ENCODE data around the gene DPYSL4.
A peak's percentile ranks its signal among the peaks of the same experiment; 100 is the strongest.

DPYSL4 gene

GRCh38 chr10:132182591-132182990 lies 4.2 kb upstream of the DPYSL4 start:
- Mint-ChIP-seq H3K9me3 (no peaks in the 10 kb centered on the region), H3K36me3 (ENCODE audit: insufficient read depth) (peaks cover 1% of the 10 kb centered on the region), H3K27me3 (peaks cover 35 to 50% of the 10 kb centered on the region in 2 donors), H3K4me1 (ENCODE audit: low read depth in 2 of 2) (peaks cover 0 to 3% of the 10 kb centered on the region in 2 donors), H3K4me3 (no peak overlapping the region), H3K27ac (no peak overlapping the region)
- ATAC-seq (replicated peaks) (no peak), DNase-seq (no peak)

DNA sequence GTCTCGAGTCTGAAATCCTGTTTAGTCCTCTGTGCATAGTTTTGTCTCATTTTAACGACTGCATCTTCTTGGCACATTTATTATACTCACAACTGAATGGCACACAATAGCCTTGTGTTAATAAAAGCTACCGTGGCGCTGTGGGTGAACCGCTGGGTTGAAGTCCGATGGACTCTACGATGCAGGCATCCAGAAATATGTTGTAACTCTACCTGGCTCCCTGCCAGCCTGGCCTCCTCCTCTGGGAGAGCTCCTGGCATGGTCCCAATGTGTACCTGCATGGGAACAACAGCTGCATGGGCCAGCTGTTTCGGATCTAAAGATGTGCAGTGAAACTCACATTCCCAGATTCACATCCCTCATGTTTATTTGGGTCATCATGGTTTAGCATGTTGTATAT lies 3.7 kb upstream of the DPYSL4 start:
- Mint-ChIP-seq H3K4me1 (ENCODE audit: low read depth in 2 of 2) (peaks cover 0 to 4% of the 10 kb centered on the region in 2 donors), H3K9me3 (no peaks in the 10 kb centered on the region), H3K36me3 (ENCODE audit: insufficient read depth) (peaks cover 6% of the 10 kb centered on the region), H3K4me3 (no peak overlapping the region), H3K27me3 (peaks cover 34 to 50% of the 10 kb centered on the region in 2 donors), H3K27ac (no peak overlapping the region)
- ATAC-seq (replicated peaks) = no peak
- DNase-seq = no peak

DNA sequence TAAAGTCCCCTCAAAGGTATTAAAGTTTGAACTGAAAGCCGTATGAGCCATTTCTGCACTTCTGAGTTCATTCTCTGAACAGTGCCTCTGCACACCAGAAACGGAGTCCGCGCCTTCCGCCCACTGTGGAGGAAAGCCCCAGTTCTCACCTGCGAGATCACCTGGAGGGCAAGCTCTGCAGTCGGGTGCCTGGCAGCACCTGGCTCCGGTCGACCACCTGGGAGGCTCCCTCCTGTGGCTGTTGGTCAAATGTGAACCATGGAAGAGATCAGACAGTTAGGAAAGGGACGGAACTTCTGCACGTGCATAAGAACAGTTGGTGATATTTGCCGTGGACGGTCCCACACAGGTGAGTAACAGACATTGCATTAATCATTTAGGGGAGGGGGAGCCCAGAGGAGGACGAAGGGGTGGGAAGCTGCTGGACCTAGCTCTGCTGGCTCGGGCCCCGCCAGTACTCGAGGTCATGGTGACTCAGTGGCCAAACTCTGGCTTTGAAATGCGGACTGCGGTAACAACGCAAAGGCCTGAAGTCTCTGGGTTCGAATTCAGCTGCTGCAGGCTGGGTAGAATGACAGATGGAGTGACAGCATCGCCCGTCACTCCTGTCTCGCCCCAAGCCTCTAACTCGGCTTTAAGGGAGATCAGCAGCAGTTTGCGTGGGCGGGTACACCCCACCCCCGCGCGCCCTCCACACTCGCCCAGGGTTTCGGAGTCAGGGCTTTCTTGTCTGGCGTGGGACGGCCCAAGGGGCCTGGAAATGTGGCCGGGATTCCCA lies 1.7 kb upstream of the DPYSL4 start:
- ATAC-seq (replicated peaks) (no peak), DNase-seq (no peak)
- Mint-ChIP-seq H3K4me1 (ENCODE audit: low read depth in 2 of 2) (peaks cover 0 to 4% of the 10 kb centered on the region in 2 donors), H3K27ac (no peak overlapping the region), H3K4me3 (peak overlapping the region in 1 of 2 donors; percentile 54), H3K36me3 (ENCODE audit: insufficient read depth) (peaks cover 9% of the 10 kb centered on the region), H3K27me3 (peaks cover 44 to 52% of the 10 kb centered on the region in 2 donors), H3K9me3 (no peaks in the 10 kb centered on the region)

GRCh38 chr10:132185601-132186487 lies 904 bp upstream of the DPYSL4 start:
- Mint-ChIP-seq H3K4me1 (ENCODE audit: low read depth in 2 of 2) (peaks cover 0 to 4% of the 10 kb centered on the region in 2 donors), H3K4me3 (peak overlapping the region in 1 of 2 donors; percentile 19), H3K27me3 (peaks cover 44 to 58% of the 10 kb centered on the region in 2 donors), H3K27ac (no peak overlapping the region), H3K36me3 (ENCODE audit: insufficient read depth) (peaks cover 9% of the 10 kb centered on the region), H3K9me3 (no peaks in the 10 kb centered on the region)
- ATAC-seq (replicated peaks) (peak; percentile 90), DNase-seq (peak; percentile 29 to 40 (median 34))

DNA sequence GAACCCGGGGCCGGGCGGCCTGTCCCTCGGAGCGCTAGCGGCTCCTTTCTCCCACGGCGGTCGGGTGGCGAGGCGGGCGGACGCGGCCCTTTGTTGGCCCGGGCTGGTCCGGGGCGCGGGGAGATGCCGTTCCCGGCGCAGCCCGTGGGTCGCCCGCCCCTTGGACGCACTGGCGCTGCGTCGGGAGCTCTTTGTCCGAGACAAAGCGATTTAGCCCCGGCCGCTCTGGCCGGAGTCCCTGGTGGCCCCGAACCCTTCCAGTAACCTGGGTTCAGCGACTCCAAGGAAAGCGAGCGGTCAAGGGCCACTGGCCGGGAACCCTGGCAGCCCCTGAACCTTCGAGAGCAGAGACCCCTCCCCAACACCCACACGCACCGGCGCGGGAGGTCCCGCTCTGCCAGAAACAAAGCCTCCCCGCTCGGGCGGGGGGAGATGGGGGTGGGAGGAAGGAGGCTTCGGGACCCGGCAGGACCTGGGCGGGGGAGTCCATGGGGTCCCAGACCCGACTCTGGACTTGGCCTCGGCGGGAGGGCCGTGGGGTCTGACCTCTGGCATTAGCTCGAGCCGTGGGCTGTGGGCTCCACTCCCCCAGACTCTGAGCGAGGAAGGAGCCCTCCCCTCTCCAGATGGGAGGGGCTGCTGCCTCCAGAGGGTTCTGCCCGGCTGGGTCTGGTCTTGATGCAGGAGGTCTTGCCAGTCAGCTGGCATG lies 836 bp downstream of the DPYSL4 start:
- Mint-ChIP-seq H3K4me1 (ENCODE audit: low read depth in 2 of 2) (peaks cover 0 to 4% of the 10 kb centered on the region in 2 donors), H3K27ac (no peak overlapping the region), H3K4me3 (no peak overlapping the region), H3K9me3 (no peaks in the 10 kb centered on the region), H3K36me3 (ENCODE audit: insufficient read depth) (peaks cover 9% of the 10 kb centered on the region), H3K27me3 (peaks cover 44 to 61% of the 10 kb centered on the region in 2 donors)
- DNase-seq (no peak), ATAC-seq (replicated peaks) (no peak)

- H3K4me1 Mint-ChIP-seq (ENCODE audit: low read depth in 2 of 2) = peaks cover 0 to 4% of the 10 kb centered on the region in 2 donors
- H3K27ac Mint-ChIP-seq = no peak overlapping the region
- no peaks in the 10 kb centered on the region for H3K9me3 Mint-ChIP-seq
- no peak overlapping the region for H3K4me3 Mint-ChIP-seq
- ATAC-seq (replicated peaks) (no peak), DNase-seq (no peak)
- H3K36me3 Mint-ChIP-seq (ENCODE audit: insufficient read depth) = peaks cover 9% of the 10 kb centered on the region
- H3K27me3 Mint-ChIP-seq = peaks cover 39 to 62% of the 10 kb centered on the region in 2 donors
Measured at GRCh38 chr10:132188331-132188730, 1.6 kb downstream of the DPYSL4 start.

DNA sequence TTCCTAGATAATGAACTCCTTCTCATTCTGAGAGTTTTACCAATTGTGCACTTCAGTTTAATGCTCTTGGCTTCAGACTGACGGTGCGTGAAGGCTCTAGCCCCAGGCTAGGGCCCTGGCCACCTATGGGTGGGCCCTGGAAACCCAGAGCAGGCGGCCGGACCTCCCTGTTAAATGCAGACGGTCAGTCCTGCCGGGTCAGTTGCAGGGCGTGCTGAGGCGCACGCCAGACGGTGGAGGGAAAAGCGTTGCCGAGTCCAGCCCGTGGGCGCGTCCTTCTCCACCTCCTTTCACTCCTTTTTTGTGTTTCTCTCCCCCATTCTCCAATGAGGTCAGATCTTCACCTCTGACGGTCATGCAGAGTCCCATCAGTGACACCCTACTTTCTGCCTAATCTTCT lies 2.3 kb downstream of the DPYSL4 start:
- Mint-ChIP-seq H3K4me1 (ENCODE audit: low read depth in 2 of 2) (peaks cover 0 to 4% of the 10 kb centered on the region in 2 donors), H3K36me3 (ENCODE audit: insufficient read depth) (peaks cover 9% of the 10 kb centered on the region), H3K4me3 (no peak overlapping the region), H3K27me3 (peaks cover 32 to 55% of the 10 kb centered on the region in 2 donors), H3K27ac (no peak overlapping the region), H3K9me3 (no peaks in the 10 kb centered on the region)
- no peak for DNase-seq
- ATAC-seq (replicated peaks) = no peak

GRCh38 chr10:132189810-132190422 lies 3.2 kb downstream of the DPYSL4 start:
- Mint-ChIP-seq H3K4me3 (no peak overlapping the region), H3K4me1 (ENCODE audit: low read depth in 2 of 2) (peaks cover 0 to 2% of the 10 kb centered on the region in 2 donors), H3K27me3 (peaks cover 27 to 54% of the 10 kb centered on the region in 2 donors), H3K9me3 (no peaks in the 10 kb centered on the region), H3K27ac (no peak overlapping the region), H3K36me3 (ENCODE audit: insufficient read depth) (peaks cover 9% of the 10 kb centered on the region)
- DNase-seq (no peak), ATAC-seq (replicated peaks) (no peak)

GRCh38 chr10:132192076-132192975 lies 5.6 kb downstream of the DPYSL4 start:
- DNase-seq = no peak
- Mint-ChIP-seq H3K36me3 (ENCODE audit: insufficient read depth) (peaks cover 9% of the 10 kb centered on the region), H3K27ac (no peak overlapping the region), H3K4me3 (no peak overlapping the region), H3K27me3 (peaks cover 23 to 50% of the 10 kb centered on the region in 2 donors), H3K4me1 (ENCODE audit: low read depth in 2 of 2) (peaks cover 0 to 2% of the 10 kb centered on the region in 2 donors), H3K9me3 (no peaks in the 10 kb centered on the region)
- no peak for ATAC-seq (replicated peaks)

DNA sequence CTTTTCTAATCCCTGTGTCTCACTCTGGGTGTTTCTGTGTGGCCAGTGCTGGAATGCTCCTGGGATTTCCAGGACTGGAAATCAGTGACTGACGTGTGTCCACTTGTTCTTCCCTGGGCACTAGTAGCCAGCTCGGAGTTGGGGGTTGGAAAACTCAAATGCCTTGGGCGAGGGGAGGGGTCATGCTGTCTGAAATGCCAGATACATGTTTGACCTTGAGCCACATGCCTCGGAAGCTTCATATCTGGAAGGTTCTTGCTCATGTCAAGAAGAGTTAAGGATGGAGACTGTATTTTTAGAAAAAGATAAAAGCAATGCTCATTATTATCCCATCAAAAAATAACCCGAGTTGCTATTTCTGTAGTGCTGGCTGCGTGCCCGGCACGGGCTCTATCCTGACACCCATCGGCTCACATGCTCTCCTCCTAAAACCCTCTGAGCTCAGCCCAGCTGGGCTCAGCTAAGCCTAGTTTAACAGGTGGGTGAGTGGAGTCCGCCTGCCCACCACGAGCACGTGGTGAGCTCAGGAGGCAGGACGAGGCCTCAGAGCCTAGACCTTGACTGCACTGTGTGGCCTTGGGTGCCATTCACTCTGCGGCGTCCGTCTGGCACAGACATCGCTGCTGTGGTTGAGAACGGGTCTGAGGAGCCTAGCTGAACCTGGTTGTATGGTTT lies 6.4 kb downstream of the DPYSL4 start:
- ATAC-seq (replicated peaks) (no peak), DNase-seq (no peak)
- Mint-ChIP-seq H3K27ac (no peak overlapping the region), H3K4me3 (no peak overlapping the region), H3K36me3 (ENCODE audit: insufficient read depth) (peaks cover 3% of the 10 kb centered on the region), H3K27me3 (peaks cover 18 to 43% of the 10 kb centered on the region in 2 donors), H3K4me1 (ENCODE audit: low read depth in 2 of 2) (no peaks in the 10 kb centered on the region), H3K9me3 (no peaks in the 10 kb centered on the region)

GRCh38 chr10:132193907-132194552 lies 7.3 kb downstream of the DPYSL4 start:
- H3K4me3 Mint-ChIP-seq = no peak overlapping the region
- H3K4me1 Mint-ChIP-seq (ENCODE audit: low read depth in 2 of 2) = no peaks in the 10 kb centered on the region
- H3K36me3 Mint-ChIP-seq (ENCODE audit: insufficient read depth) = peaks cover 3% of the 10 kb centered on the region
- ATAC-seq (replicated peaks) (no peak), DNase-seq (no peak)
- no peaks in the 10 kb centered on the region for H3K9me3 Mint-ChIP-seq
- H3K27me3 Mint-ChIP-seq = peaks cover 9 to 40% of the 10 kb centered on the region in 2 donors
- no peak overlapping the region for H3K27ac Mint-ChIP-seq
